ENCODE results near the gene TNFSF13. TPM values are rescaled to one million over a fixed set of nuclear protein-coding genes. Genes with fewer than 3 reads are reported as not detected.

The TNFSF13 gene
- total RNA-seq, 1 experiment from 2014 or later = 3.2 TPM

- TF ChIP-seq STAT6 (CRISPR knock-in tag; conservative IDR thresholded peaks at IDR 0.05; ENCODE audit: low read depth) (no peak; the same call in 1 of the 2 replicates), ZNF671 (CRISPR knock-in tag; IDR thresholded peaks at IDR 0.05) (no peak), TEAD1 (CRISPR knock-in tag; IDR thresholded peaks at IDR 0.05) (no peak), E2F5 (CRISPR knock-in tag; IDR thresholded peaks at IDR 0.05) (peak; percentile 64; the same call in 1 of the 2 replicates), PRDM15 (CRISPR knock-in tag; IDR thresholded peaks at IDR 0.05) (peak; percentile 17; the same call in 1 of the 2 replicates), JAZF1 (CRISPR knock-in tag; IDR thresholded peaks at IDR 0.05) (no peak), PRRX2 (CRISPR knock-in tag; IDR thresholded peaks at IDR 0.05) (no peak), ZNF425 (CRISPR knock-in tag; conservative IDR thresholded peaks at IDR 0.05) (no peak), E2F1 (CRISPR knock-in tag; IDR thresholded peaks at IDR 0.05) (no peak), AR (CRISPR knock-in tag; IDR thresholded peaks at IDR 0.05) (no peak), ZNF396 (CRISPR knock-in tag; IDR thresholded peaks at IDR 0.05; ENCODE audit: borderline replicate concordance) (no peak), HMGXB4 (CRISPR knock-in tag; IDR thresholded peaks at IDR 0.05) (peak; percentile 94; the same call in 1 of the 2 replicates), SMAD4 (CRISPR knock-in tag; IDR thresholded peaks at IDR 0.05) (no peak), CDX4 (CRISPR knock-in tag; IDR thresholded peaks at IDR 0.05; ENCODE audit: borderline replicate concordance) (no peak), NFYB (CRISPR knock-in tag; conservative IDR thresholded peaks at IDR 0.05; ENCODE audit: low read depth) (no peak), ELF4 (CRISPR knock-in tag; IDR thresholded peaks at IDR 0.05; ENCODE audit: low read depth) (no peak), ZMAT4 (CRISPR knock-in tag; IDR thresholded peaks at IDR 0.05) (no peak), FOXJ3 (CRISPR knock-in tag; IDR thresholded peaks at IDR 0.05; ENCODE audit: borderline replicate concordance) (no peak), SMAD3 (CRISPR knock-in tag; IDR thresholded peaks at IDR 0.05; ENCODE audit: borderline replicate concordance) (no peak), HMGA2 (CRISPR knock-in tag; IDR thresholded peaks at IDR 0.05) (no peak)
Measured at GRCh38 chr17:7589204-7589868, 30.8 kb downstream of the TNFSF13 start (continued).
